GM23338 (cell line): ENCODE measurements around the gene IFNG-AS1. TPM values are rescaled to one million over a fixed set of nuclear protein-coding genes. Genes with fewer than 3 reads are reported as not detected.

ENCODE experiments used
- ATAC-seq: fragments of 200-7000 bp; cut with Tn5 transposase; 3 replicates; pipeline ENCODE4 v1.9.1; 2020
- DNase-seq: peaks from one replicate; pipeline ENCODE4 v3.0.0-alpha.2; 2015; ENCODE audit warnings: low spot score
- H2AFZ ChIP-seq: fragments of 200-600 bp; sonication (generic); 2 replicates; pipeline ENCODE4 v1.8.0; 2016; ENCODE audit warnings: antibody characterized with exemption, mild to moderate bottlenecking, moderate library complexity
- H3F3A ChIP-seq: fragments of 200-600 bp; sonication (generic); replicated peaks from 2 replicates; pipeline ENCODE4 v1.8.0; 2017; ENCODE audit warnings: antibody characterized with exemption, mixed run types, low read depth
- H3K27ac ChIP-seq: fragments of 200-600 bp; sonication (generic); 2 replicates; pipeline ENCODE4 v1.6.1; 2016; ENCODE audit warnings: low read depth
- H3K27me3 ChIP-seq: fragments of 200-600 bp; sonication (generic); 2 replicates; pipeline ENCODE4 v1.8.0; 2016; ENCODE audit warnings: mild to moderate bottlenecking, mixed run types, moderate library complexity; ENCODE audit not compliant: insufficient read depth
- H3K36me3 ChIP-seq: fragments of 200-600 bp; sonication (generic); 2 replicates; pipeline ENCODE4 v1.8.0; 2016; ENCODE audit warnings: mild to moderate bottlenecking; ENCODE audit not compliant: insufficient read depth
- H3K4me1 ChIP-seq: fragments of 200-600 bp; sonication (generic); 2 replicates; pipeline ENCODE4 v1.8.0; 2016; ENCODE audit warnings: mild to moderate bottlenecking, moderate library complexity; ENCODE audit not compliant: insufficient read depth
- H3K4me2 ChIP-seq: fragments of 200-600 bp; sonication (generic); 2 replicates; pipeline ENCODE4 v1.7.1; 2017; ENCODE audit warnings: mixed run types
- H3K4me3 ChIP-seq: fragments of 200-600 bp; sonication (generic); 2 replicates; pipeline ENCODE4 v1.6.1; 2016; ENCODE audit warnings: mixed run types
- H3K79me2 ChIP-seq: fragments of 200-600 bp; sonication (generic); replicated peaks from 2 replicates; pipeline ENCODE4 v1.8.0; 2017; ENCODE audit warnings: mild to moderate bottlenecking; ENCODE audit not compliant: insufficient read depth
- H3K9me2 ChIP-seq: fragments of 200-600 bp; sonication (generic); 2 replicates; pipeline ENCODE4 v1.8.0; 2017; ENCODE audit not compliant: insufficient read depth
- H4K20me1 ChIP-seq: fragments of 200-600 bp; sonication (generic); replicated peaks from 2 replicates; pipeline ENCODE4 v1.8.0; 2017; ENCODE audit warnings: mild to moderate bottlenecking; ENCODE audit not compliant: insufficient read depth
- H3K27ac Mint-ChIP-seq: 2 replicates; pipeline ENCODE4 v1.8.0; 2020; ENCODE audit warnings: inconsistent platforms, mild to moderate bottlenecking, moderate library complexity, mixed read lengths
- H3K27me3 Mint-ChIP-seq: 3 replicates; pipeline ENCODE4 v1.8.0; 2022; ENCODE audit warnings: low read depth, mild to moderate bottlenecking, moderate library complexity, mixed read lengths, inconsistent platforms; ENCODE audit not compliant: insufficient read depth, poor library complexity
- H3K36me3 Mint-ChIP-seq: 3 replicates; pipeline ENCODE4 v1.8.0; 2021; ENCODE audit warnings: low read depth, mild to moderate bottlenecking, inconsistent platforms, moderate library complexity, mixed read lengths
- H3K4me1 Mint-ChIP-seq: 3 replicates; pipeline ENCODE4 v1.8.0; 2020; ENCODE audit warnings: mild to moderate bottlenecking, inconsistent platforms, mixed read lengths
- H3K4me3 Mint-ChIP-seq: 3 replicates; pipeline ENCODE4 v1.8.0; 2021; ENCODE audit warnings: moderate library complexity, mild to moderate bottlenecking, inconsistent platforms, mixed read lengths
- H3K9me3 Mint-ChIP-seq: 3 replicates; pipeline ENCODE4 v1.8.0; 2020; ENCODE audit warnings: moderate library complexity, mild to moderate bottlenecking, inconsistent platforms, mixed read lengths
- CREB1 ChIP-seq: fragments of 250-450 bp; sonication (Bioruptor Pico); IDR thresholded peaks from 2 replicates; pipeline ENCODE4 v1.5.0; 2020; ENCODE audit warnings: low read depth, mild to moderate bottlenecking, moderate library complexity
- CTCF ChIP-seq, 2 experiments: fragments of 200-600 bp in 1 of 2; sonication (generic) in 1 of 2; conservative IDR thresholded peaks; 2 replicates each; pipeline versions ENCODE4 v1.5.1 to v1.6.1; 2016 to 2017; ENCODE audit warnings: antibody characterized with exemption in 2 of 2, low read depth in 2 of 2, mild to moderate bottlenecking in 2 of 2, moderate library complexity in 1 of 2
- EZH2 ChIP-seq: fragments of 200-600 bp; sonication (generic); IDR thresholded peaks from one replicate; pipeline ENCODE4 v1.8.0; 2017; ENCODE audit warnings: antibody characterized with exemption, mild to moderate bottlenecking, low read depth; ENCODE audit not compliant: unreplicated experiment
- EZH2phosphoT487 ChIP-seq: fragments of 200-600 bp; sonication (generic); IDR thresholded peaks from one replicate; pipeline ENCODE4 v1.8.1; 2018; ENCODE audit warnings: antibody characterized with exemption; ENCODE audit not compliant: unreplicated experiment
- JUNB ChIP-seq: IDR thresholded peaks from one replicate; pipeline ENCODE4 v1.6.1; 2016; ENCODE audit warnings: antibody characterized with exemption; ENCODE audit not compliant: unreplicated experiment
- NANOG ChIP-seq: IDR thresholded peaks from 2 replicates; pipeline ENCODE4 v1.6.1; 2016; ENCODE audit warnings: antibody characterized with exemption, borderline replicate concordance
- POLR2AphosphoS5 ChIP-seq: IDR thresholded peaks from 2 replicates; pipeline ENCODE4 v1.6.1; 2016; ENCODE audit warnings: antibody characterized with exemption, low read depth
- STAT1 ChIP-seq: IDR thresholded peaks from one replicate; pipeline ENCODE4 v1.6.1; 2016; ENCODE audit warnings: antibody characterized with exemption; ENCODE audit not compliant: unreplicated experiment
- ZNF114 ChIP-seq: fragments of 250-450 bp; sonication (Bioruptor Pico); IDR thresholded peaks from 2 replicates; pipeline ENCODE4 v1.5.0; 2020; ENCODE audit warnings: mild to moderate bottlenecking, moderate library complexity
- ZNF331 ChIP-seq: fragments of 250-450 bp; sonication (Bioruptor Pico); IDR thresholded peaks from 2 replicates; pipeline ENCODE4 v1.5.0; 2020; ENCODE audit warnings: low read depth, mild to moderate bottlenecking, moderate library complexity
- ZNF462 ChIP-seq: fragments of 250-450 bp; sonication (Bioruptor Pico); IDR thresholded peaks from 2 replicates; pipeline ENCODE4 v1.5.0; 2020; ENCODE audit warnings: mild to moderate bottlenecking, moderate library complexity
- polyA plus RNA-seq: library from polyadenylated mRNA; unstranded; fragments of >200 nt; fragmentation: Nextera tagmentation; extraction: Ambion mirVana; gene quantifications from 2 replicates; pipeline ENCODE4 v1.2.1, GENCODE V29; 2016
- total RNA-seq: library from RNA; depleted of rRNA; stranded (reverse); fragments of >200 nt; shearing (Covaris generic); gene quantifications from 2 replicates; pipeline ENCODE4 v1.2.3, GENCODE V29; 2014
- TF ChIP-seq, protein P1 (sequence below): IDR thresholded peaks from 2 replicates; pipeline ENCODE4 v1.6.1; 2016; ENCODE audit warnings: antibody characterized with exemption
- TF ChIP-seq, protein P2 (sequence below): IDR thresholded peaks from one replicate; pipeline ENCODE4 v1.6.1; 2018; ENCODE audit warnings: antibody characterized with exemption; ENCODE audit not compliant: unreplicated experiment

IFNG-AS1 gene
- total and polyA plus RNA-seq, 2 experiments from 2014 or later: not detected

DNA sequence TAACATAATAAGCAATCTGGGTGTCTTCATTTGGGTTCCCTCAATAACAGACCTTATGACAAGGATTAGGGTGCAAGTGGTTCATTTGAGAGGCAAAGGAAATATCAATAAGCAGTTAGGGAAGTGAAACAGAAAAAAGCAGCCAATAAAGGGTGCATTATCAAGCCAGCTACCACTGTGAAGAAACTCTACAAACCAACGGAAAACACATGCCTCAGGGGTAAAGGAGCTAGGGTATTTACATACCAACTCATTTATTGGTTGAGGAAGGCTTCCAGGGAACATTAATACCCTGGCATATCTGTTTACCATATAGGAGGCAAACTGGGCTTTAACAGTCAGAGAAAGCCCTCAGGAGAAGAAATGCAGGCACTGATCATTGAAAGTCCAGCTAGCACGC lies 22.7 kb upstream of the IFNG-AS1 start:
- Histone ChIP-seq H3K4me2 (no peak overlapping the region), H4K20me1 (no peaks in the 10 kb centered on the region), H3K4me1 (no peaks in the 10 kb centered on the region), H3K9me2 (peaks cover 3% of the 10 kb centered on the region; the same call in 1 of the 2 replicates), H2AFZ (no peak overlapping the region), H3K36me3 (no peaks in the 10 kb centered on the region), H3F3A (no peaks in the 10 kb centered on the region), H3K27ac (no peak overlapping the region), H3K27me3 (no peaks in the 10 kb centered on the region), H3K4me3 (no peak overlapping the region), H3K79me2 (no peaks in the 10 kb centered on the region)
- no peak overlapping the region for H3K4me3 Mint-ChIP-seq
- H3K36me3 Mint-ChIP-seq: no peaks in the 10 kb centered on the region
- H3K27me3 Mint-ChIP-seq: peaks cover 2% of the 10 kb centered on the region
- H3K4me1 Mint-ChIP-seq: no peaks in the 10 kb centered on the region
- no peak for ATAC-seq
- no peaks in the 10 kb centered on the region for H3K9me3 Mint-ChIP-seq
- no peak for DNase-seq
- TF ChIP-seq, protein P1, sequence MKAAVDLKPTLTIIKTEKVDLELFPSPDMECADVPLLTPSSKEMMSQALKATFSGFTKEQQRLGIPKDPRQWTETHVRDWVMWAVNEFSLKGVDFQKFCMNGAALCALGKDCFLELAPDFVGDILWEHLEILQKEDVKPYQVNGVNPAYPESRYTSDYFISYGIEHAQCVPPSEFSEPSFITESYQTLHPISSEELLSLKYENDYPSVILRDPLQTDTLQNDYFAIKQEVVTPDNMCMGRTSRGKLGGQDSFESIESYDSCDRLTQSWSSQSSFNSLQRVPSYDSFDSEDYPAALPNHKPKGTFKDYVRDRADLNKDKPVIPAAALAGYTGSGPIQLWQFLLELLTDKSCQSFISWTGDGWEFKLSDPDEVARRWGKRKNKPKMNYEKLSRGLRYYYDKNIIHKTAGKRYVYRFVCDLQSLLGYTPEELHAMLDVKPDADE: no peak
- TF ChIP-seq, protein P2, sequence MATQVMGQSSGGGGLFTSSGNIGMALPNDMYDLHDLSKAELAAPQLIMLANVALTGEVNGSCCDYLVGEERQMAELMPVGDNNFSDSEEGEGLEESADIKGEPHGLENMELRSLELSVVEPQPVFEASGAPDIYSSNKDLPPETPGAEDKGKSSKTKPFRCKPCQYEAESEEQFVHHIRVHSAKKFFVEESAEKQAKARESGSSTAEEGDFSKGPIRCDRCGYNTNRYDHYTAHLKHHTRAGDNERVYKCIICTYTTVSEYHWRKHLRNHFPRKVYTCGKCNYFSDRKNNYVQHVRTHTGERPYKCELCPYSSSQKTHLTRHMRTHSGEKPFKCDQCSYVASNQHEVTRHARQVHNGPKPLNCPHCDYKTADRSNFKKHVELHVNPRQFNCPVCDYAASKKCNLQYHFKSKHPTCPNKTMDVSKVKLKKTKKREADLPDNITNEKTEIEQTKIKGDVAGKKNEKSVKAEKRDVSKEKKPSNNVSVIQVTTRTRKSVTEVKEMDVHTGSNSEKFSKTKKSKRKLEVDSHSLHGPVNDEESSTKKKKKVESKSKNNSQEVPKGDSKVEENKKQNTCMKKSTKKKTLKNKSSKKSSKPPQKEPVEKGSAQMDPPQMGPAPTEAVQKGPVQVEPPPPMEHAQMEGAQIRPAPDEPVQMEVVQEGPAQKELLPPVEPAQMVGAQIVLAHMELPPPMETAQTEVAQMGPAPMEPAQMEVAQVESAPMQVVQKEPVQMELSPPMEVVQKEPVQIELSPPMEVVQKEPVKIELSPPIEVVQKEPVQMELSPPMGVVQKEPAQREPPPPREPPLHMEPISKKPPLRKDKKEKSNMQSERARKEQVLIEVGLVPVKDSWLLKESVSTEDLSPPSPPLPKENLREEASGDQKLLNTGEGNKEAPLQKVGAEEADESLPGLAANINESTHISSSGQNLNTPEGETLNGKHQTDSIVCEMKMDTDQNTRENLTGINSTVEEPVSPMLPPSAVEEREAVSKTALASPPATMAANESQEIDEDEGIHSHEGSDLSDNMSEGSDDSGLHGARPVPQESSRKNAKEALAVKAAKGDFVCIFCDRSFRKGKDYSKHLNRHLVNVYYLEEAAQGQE: no peak
- no peak for TF ChIP-seq EZH2
- TF ChIP-seq ZNF114 (CRISPR knock-in tag): no peak
- TF ChIP-seq CTCF (conservative IDR thresholded peaks at IDR 0.05; ENCODE audit: low read depth in 2 of 2): no peak
- no peak for TF ChIP-seq NANOG
- no peak for TF ChIP-seq POLR2AphosphoS5
- TF ChIP-seq JUNB: no peak
- TF ChIP-seq ZNF331 (CRISPR knock-in tag): no peak
- TF ChIP-seq CREB1 (CRISPR knock-in tag): no peak
- TF ChIP-seq STAT1: no peak
- TF ChIP-seq EZH2phosphoT487: no peak
- TF ChIP-seq ZNF462: no peak
- no peak overlapping the region for H3K27ac Mint-ChIP-seq
